SHP77 treated with DMSO at 0.1 percent for 48 hours (cell line): ENCODE data around the gene HHLA2.

Source experiments
- DNase-seq: peaks from one replicate; lab custom pipeline; 2025; lab: John Stamatoyannopoulos, UW

Gene HHLA2

GRCh38 chr3:108393128-108393900 lies 97.0 kb downstream of the HHLA2 start:
- no peak for DNase-seq

DNA sequence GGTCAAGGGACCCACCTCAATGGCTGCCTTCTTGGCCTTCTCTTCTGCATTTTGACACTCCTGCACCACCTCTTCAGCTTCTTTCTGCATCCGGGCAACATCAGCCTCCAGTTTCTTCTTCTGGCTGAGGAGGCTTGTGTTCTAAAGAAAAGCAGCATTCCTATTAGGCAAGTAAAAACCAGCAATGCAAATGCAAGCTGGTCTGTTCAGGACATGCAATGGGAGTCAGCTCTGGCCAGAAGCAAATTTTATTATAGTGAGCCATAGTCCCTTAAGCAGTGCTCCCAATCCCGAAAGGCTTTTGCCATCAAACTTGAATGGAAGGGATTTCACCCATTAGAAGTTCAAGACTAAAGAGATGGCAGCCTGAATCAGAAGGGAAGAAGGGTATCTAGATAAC lies 97.7 kb downstream of the HHLA2 start:
- no peak for DNase-seq

GRCh38 chr3:108394563-108394962 lies 98.2 kb downstream of the HHLA2 start:
- DNase-seq = no peak

DNA sequence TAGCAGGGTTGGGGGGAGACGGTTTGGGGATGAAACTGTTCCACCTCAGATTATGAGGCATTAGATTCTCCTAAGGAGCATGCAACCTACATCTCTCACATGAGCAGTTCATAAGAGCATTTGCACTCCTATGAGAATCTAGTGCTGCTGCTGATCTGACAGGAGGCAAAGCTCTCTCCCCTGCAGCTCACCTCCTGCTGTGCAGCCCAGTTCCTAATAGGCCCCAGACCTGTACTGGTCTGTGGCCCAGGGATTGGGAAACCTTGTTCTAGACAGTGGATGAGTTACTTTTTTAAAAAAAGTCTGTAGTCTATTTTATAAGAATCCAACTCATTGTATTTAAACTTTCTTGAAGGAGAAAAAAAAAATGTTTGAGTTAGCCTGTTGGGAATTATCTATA lies 100.0 kb downstream of the HHLA2 start:
- DNase-seq = no peak

DNA sequence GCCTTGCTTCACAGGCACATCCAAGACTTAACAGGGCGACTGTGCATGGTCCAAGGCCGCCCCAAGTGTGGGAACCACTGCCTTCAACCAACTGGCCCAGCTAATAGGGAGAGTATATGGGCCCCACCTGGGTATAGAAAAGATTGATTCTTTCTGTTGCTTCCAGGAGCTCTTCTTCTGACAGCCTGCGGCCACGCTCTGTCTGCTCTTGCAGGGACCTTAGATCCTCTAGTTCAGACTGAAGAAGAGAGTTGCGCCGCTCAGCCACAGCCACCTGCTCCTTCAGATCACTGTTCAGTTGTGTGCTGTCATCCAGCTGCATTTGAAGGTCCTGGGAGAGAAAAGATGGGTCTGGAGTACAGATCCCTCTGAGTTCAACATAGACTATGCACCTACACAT lies 102.2 kb downstream of the HHLA2 start:
- DNase-seq = no peak

GRCh38 chr3:108401836-108402235 lies 105.5 kb downstream of the HHLA2 start:
- DNase-seq = no peak

DNA sequence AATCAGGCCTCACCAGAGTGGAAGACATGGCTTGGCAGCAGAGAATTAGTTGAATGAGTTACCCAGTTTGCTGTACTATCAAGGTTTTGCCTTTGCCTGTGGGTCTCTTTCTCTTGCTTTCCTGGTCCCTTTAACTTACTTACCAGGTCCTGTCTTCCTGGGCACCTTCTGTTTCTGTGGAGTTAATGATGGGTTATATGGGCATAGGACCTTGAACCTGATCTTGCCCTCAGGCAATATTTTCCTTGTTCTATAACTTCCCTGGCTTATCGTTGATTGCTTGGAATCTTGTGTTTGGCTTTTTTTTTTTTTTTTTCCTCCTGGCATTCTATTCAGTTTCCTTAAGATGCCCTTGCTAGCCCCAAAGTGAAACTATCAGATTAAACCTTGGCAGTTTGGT lies 106.8 kb downstream of the HHLA2 start:
- no peak for DNase-seq

DNA sequence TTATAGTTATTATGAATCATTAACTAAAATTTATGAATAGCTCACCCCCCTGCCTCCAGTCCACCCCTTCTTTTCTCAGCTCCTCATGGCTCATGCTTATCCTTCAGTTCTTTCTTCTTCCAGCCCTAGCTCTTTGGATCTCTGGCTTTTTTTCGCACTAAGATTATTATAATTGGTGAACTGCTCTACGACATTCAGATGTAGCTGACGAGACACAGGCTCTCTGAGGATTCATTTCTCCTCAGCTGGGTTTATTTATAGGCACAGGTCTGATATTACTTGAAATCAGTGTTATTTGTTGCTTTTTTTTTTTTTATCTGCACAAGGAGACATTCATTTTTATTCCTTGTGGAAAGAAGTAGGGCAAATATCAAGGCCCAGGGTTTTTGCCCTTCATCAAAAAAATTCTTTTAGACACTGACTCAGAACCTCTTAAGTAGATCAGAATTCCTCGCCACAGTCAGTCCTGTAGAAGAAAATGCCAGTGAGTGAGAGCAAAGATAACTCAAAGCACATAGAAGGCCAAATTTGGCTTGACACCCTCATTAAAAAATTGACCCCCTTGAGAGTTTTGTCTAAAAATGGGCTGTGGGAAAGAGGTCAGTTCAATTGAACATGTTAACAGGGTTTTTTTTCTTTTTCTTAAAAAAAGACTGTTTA lies 107.5 kb downstream of the HHLA2 start:
- no peak for DNase-seq

- no peak for DNase-seq
Observed at GRCh38 chr3:108404368-108404767, 108.0 kb downstream of the HHLA2 start.

DNA sequence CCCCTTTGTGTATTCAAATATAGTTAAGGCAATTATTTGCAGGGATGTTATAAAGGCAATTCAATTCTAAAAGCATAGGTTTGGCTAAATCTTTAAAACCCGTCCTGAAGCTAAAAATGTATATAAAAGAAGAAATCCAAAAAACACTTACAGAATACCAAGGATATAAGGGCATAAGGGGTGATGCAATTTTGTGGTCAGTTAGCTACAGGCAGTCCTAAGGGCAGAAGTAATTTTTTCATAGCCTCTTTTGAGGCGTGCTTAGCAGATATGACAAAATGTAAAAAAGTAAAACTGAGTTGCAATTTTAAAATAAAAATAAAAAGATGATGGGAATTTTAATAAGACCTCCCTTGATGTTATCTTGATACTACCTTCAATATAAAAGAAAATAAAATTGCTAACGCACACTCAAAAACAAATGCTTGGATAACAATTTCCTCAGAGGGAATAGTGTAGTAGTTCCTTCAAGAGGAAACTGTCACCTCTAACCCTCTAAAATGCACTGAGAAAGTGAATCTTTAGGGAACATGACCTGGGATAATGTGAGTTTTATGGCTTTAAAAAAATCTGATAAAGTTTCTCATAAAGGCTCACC lies 109.8 kb downstream of the HHLA2 start:
- no peak for DNase-seq

DNA sequence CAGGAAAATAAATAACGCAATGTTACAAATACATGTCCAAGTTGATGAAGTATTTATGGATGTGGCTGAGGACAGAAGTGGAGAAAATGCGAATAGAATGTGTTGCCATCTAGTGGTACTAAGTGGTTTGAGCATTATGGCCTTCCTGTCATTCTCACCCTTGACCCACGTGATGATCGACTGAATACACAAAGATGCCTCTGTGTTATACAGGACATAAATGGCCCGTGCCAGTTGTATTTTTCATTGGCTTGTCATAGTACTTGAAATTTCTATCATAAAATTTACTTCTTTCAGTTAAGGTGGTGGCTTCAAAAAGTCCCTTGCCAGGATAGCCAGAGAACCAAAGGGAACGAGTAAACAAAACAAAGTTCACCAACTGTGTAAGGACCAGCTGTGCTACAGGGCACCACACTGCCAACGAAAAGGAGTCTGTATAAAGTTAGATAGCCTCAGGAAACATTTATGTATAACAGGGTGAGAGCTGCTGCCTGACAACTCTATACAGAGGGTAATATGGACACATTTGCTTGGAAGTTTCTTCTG lies 110.4 kb downstream of the HHLA2 start:
- no peak for DNase-seq

DNA sequence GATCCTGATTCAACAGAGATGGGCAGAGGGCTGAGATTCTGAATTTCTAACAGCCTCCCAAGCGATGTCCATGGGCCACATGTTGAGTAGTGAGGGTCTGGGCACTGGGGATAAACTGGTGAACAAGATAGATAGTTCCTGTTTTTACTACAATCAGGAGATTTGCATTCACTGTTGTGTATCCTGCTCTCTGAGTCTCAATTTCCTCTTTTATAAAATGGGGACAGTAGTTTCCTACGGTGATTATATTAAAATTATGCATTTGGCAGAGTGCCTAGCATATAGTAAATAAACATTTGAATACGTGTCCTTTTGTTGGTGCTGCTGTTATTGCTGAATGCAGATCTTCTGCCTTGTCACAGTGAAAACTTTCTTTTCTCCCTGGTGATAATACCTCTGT lies 111.5 kb downstream of the HHLA2 start:
- DNase-seq = no peak

GRCh38 chr3:108408883-108409799 lies 112.8 kb downstream of the HHLA2 start:
- no peak for DNase-seq

GRCh38 chr3:108409800-108410178 lies 113.4 kb downstream of the HHLA2 start:
- DNase-seq = no peak

GRCh38 chr3:108410531-108410984 lies 114.2 kb downstream of the HHLA2 start:
- peak; percentile 36 for DNase-seq

DNA sequence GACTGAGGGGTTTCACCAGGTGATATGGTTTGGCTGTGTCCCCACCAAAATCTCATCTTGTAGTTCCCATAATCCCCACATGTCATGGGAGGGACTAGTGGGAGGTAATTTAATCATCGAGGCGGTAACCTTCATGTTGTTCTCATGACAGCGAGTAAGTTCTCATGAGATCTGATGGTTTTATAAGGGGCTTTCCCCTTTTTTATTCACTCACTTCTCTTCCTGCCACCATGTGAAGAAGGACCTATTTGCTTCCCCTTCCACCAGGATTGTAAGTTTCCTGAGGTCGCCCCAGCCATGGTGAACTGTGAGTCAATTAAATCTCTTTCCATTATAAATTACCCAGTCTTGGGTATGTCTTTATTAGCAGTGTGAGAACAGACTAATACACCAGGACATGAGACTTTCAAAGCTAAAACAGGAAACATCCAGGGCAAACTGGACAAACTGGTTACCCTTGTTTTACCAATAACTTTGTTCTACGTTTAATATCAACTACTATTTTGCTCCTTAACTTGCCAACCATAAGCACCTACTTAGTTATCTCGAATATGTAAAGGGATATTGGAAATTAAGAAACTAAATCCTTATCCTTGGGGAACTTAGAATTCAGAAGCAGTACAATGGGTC lies 115.9 kb downstream of the HHLA2 start:
- no peak for DNase-seq

DNA sequence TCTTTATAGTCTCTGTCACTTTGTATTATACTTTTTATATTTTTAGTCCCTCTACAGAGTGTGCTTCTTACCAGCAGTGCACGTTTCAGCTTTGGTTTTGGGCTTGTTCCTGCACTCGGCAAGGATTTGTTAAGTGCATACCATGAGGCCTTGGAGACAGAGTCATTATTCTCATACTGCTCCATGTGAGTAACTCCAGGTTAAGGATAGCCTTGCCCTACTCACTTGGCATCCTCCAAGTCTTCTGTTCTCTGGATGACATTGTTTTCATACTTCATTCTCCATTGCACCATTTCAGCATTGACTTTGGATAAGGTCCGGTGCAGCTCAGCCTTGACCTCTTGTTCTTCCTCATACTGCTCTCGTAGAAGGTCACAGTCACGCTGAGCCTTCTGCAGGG lies 117.7 kb downstream of the HHLA2 start:
- no peak for DNase-seq

- DNase-seq = no peak
Observed at GRCh38 chr3:108415661-108416060, 119.3 kb downstream of the HHLA2 start.

DNA sequence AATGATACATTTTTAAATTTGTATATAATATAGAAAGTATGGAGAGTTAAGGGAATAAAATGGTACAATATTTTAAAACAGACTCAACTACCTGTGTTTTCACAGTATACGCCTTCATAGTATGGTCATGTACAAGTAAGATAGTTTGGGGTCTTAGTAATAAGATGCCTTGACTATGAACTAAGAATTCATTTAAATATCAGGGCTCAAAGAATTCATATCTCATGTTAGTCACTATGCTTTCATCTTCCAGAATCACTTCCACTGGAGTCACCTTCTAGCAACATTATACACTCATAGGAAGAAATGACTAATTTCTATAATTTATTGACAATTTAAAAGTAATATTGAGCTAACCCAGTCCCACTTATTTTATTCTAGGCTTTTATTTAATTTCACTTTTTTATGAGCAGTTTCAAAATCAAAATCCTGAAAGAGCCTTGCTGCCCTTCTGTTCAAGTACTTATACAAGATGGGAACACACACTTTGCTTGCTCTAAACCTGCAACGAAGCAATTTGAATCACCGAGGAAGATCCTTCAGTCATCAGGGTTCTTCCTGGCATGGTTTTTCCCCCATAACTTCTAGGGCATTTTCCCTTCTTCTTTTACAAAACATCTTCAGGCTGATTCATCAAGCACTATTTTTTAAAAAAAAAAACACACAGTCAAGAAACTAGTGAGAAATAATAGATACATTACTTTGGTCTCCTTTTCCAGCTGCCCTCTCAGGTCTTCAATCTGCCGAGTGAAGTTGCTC lies 119.9 kb downstream of the HHLA2 start:
- no peak for DNase-seq

DNA sequence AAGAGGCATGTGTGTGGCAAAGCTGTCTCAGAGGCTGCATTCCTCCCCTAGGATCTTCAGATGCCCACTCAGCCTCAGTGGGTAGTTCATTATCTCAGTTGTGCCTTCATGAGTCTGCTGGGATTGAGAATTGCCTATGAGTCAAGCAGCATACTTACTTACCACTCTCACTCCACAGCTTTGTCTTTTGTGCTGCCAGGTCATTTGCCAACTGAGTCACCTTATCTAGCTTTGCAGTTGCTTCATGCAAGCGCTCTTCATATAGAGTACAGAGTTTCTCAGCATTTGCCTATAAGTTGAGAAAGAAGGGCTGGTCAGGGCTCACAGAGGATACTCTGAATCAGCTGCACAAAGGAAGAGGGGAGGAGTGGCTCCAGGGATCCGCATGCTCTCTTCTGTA lies 124.6 kb downstream of the HHLA2 start:
- DNase-seq = no peak
